ENCODE data around the gene PPP2R3B.

PPP2R3B gene

GRCh38 chrX:334331-334891 is 52.3 kb downstream of the PPP2R3B start:
- TF ChIP-seq FOXP2 (optimal IDR thresholded peaks at IDR 0.05; ENCODE audit: borderline replicate concordance, extremely low read depth, extremely low read length, insufficient read depth) (no peak), REST (IDR thresholded peaks at IDR 0.05; ENCODE audit: insufficient read depth in 1 of 2, low read depth in 2 of 2, low read length in 2 of 2) (no peak), POLR2AphosphoS5 (IDR thresholded peaks at IDR 0.05; ENCODE audit: low read depth, low read length) (no peak), SIN3A (IDR thresholded peaks at IDR 0.05; ENCODE audit: borderline replicate concordance, insufficient read depth, low read length) (no peak), TAF1 (IDR thresholded peaks at IDR 0.05; ENCODE audit: borderline replicate concordance, insufficient read depth, low read length) (no peak)

GRCh38 chrX:333611-334311 is 52.9 kb downstream of the PPP2R3B start:
- TF ChIP-seq POLR2AphosphoS5 (IDR thresholded peaks at IDR 0.05; ENCODE audit: low read depth, low read length) (no peak), REST (IDR thresholded peaks at IDR 0.05; ENCODE audit: insufficient read depth in 1 of 2, low read depth in 2 of 2, low read length in 2 of 2) (no peak), TAF1 (IDR thresholded peaks at IDR 0.05; ENCODE audit: borderline replicate concordance, insufficient read depth, low read length) (no peak), SIN3A (IDR thresholded peaks at IDR 0.05; ENCODE audit: borderline replicate concordance, insufficient read depth, low read length) (no peak), FOXP2 (optimal IDR thresholded peaks at IDR 0.05; ENCODE audit: borderline replicate concordance, extremely low read depth, extremely low read length, insufficient read depth) (no peak)

GRCh38 chrX:332916-333610 is 53.6 kb downstream of the PPP2R3B start:
- TF ChIP-seq REST (IDR thresholded peaks at IDR 0.05; ENCODE audit: insufficient read depth in 1 of 2, low read depth in 2 of 2, low read length in 2 of 2) (no peak), POLR2AphosphoS5 (IDR thresholded peaks at IDR 0.05; ENCODE audit: low read depth, low read length) (no peak), FOXP2 (optimal IDR thresholded peaks at IDR 0.05; ENCODE audit: borderline replicate concordance, extremely low read depth, extremely low read length, insufficient read depth) (no peak), TAF1 (IDR thresholded peaks at IDR 0.05; ENCODE audit: borderline replicate concordance, insufficient read depth, low read length) (no peak), SIN3A (IDR thresholded peaks at IDR 0.05; ENCODE audit: borderline replicate concordance, insufficient read depth, low read length) (no peak)

GRCh38 chrX:332496-332860 is 54.2 kb downstream of the PPP2R3B start:
- TF ChIP-seq SIN3A (IDR thresholded peaks at IDR 0.05; ENCODE audit: borderline replicate concordance, insufficient read depth, low read length) (no peak), REST (IDR thresholded peaks at IDR 0.05; ENCODE audit: insufficient read depth in 1 of 2, low read depth in 2 of 2, low read length in 2 of 2) (no peak), POLR2AphosphoS5 (IDR thresholded peaks at IDR 0.05; ENCODE audit: low read depth, low read length) (no peak), FOXP2 (optimal IDR thresholded peaks at IDR 0.05; ENCODE audit: borderline replicate concordance, extremely low read depth, extremely low read length, insufficient read depth) (no peak), TAF1 (IDR thresholded peaks at IDR 0.05; ENCODE audit: borderline replicate concordance, insufficient read depth, low read length) (no peak)
